ENCODE data around the gene PITX3.
"Not testable (repeated sequence)": the region's sequence is repeated elsewhere in the genome, so short reads cannot be mapped to it uniquely, and the experiment has no call there.

PITX3 gene

GRCh38 chr10:102254426-102254825 is 13.1 kb upstream of the PITX3 start:
- no peak for DNase-seq

GRCh38 chr10:102252508-102252907 is 11.2 kb upstream of the PITX3 start:
- not testable (repeated sequence) for DNase-seq

- peak in 1 of 2 experiments; percentile 16 for DNase-seq
These were observed 6.4 kb upstream of the PITX3 start for GRCh38 chr10:102247734-102248133.

GRCh38 chr10:102246261-102246660 is 4.9 kb upstream of the PITX3 start:
- DNase-seq, result no peak

GRCh38 chr10:102245932-102246251 is 4.6 kb upstream of the PITX3 start:
- no peak for DNase-seq

GRCh38 chr10:102245082-102245931 is 4.0 kb upstream of the PITX3 start, which contains the start of gene GBF1:
GBF1 (plus strand) TSS chr10:102245532; CDS start chr10:102258939, 13,407 bp downstream.
- peak; percentile 99 for DNase-seq

- DNase-seq, result no peak
These were observed 2.0 kb upstream of the PITX3 start for GRCh38 chr10:102243309-102243708.

GRCh38 chr10:102242118-102242485 is 790 bp upstream of the PITX3 start:
- no peak for DNase-seq

GRCh38 chr10:102241032-102241443 is 274 bp downstream of the PITX3 start:
- DNase-seq, result no peak

GRCh38 chr10:102240467-102241031 is 763 bp downstream of the PITX3 start:
- no peak for DNase-seq

GRCh38 chr10:102237711-102238252 is 3.5 kb downstream of the PITX3 start:
- no peak for DNase-seq

- DNase-seq, result no peak
These were observed 5.3 kb downstream of the PITX3 start for GRCh38 chr10:102236006-102236405.

GRCh38 chr10:102235598-102235920 is 5.8 kb downstream of the PITX3 start:
- DNase-seq, result no peak

- no peak for DNase-seq
These were observed 6.3 kb downstream of the PITX3 start for GRCh38 chr10:102234888-102235597.

GRCh38 chr10:102233997-102234396 is 7.3 kb downstream of the PITX3 start:
- DNase-seq, result no peak

GRCh38 chr10:102231357-102232318 is 9.7 kb downstream of the PITX3 start:
- peak; percentile 11 to 31 for DNase-seq

GRCh38 chr10:102230861-102231356 is 10.4 kb downstream of the PITX3 start:
- no peak for DNase-seq

GRCh38 chr10:102230264-102230860 is 10.9 kb downstream of the PITX3 start:
- DNase-seq, result no peak

- DNase-seq, result peak; percentile 59 to 64
These were observed 11.5 kb downstream of the PITX3 start for GRCh38 chr10:102229810-102230263.

- peak; percentile 94 to 95 for DNase-seq
These were observed 14.3 kb downstream of the PITX3 start for GRCh38 chr10:102227050-102227449.

GRCh38 chr10:102226542-102226870 is 14.8 kb downstream of the PITX3 start:
- DNase-seq, result no peak

All from AML-193 (cell line).